ENCODE measurements around the gene INSYN1. TPM values are rescaled to one million over a fixed set of nuclear protein-coding genes. Genes with fewer than 3 reads are reported as not detected.

The INSYN1 gene
- total RNA-seq, 2 donors from 2014 or later, result 17.3 to 26.0 TPM

DNA sequence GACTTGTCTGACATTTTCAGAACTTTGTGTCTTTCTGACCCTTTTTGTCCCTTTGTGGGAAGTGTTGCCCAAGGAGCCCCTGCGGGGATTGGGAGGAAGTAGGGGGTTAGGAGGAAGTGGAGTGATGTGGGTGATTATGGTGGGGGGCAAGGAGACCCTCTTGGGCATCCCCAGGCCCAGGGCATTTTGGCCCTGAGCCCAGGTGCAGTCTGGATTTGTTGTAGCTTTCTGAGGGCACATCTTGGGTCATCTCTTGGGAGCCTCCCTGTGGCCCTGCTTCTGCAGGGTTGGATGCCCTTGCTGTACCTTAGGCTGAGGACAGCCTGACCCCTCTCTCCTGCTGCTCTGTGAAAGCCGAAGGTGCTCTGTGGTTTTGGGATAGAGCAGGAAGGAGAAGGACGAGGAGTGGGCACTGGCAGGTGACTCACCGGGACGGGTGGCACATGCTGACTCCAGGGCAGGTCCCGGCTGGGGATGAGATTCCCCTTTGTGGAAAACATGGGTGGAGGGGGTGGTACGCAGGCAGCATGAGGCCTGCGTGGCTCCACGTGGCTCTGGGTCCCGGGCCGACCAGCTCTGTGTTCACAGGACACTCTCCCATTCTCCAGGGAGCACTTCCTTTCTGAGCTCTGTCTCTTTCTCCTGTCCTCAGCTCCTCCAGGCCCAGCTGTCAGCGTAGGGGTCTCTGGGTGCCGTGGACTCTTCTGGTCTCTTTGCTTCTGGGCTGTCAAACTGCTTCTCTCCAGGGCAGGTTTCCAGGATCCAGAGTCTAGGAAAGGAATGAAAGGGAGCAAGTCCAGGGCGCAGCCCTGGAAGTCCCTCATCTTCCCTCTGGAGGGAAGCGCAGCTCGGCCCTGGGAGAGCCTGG, 57.1 kb downstream of the INSYN1 start:
- Histone ChIP-seq H3K36me3 (no peaks in the 10 kb centered on the region), H3K4me3 (no peak overlapping the region), H3K9me3 (no peaks in the 10 kb centered on the region), H3K4me1 (replicated peaks) (no peaks in the 10 kb centered on the region), H3K27me3 (replicated peaks; ENCODE audit: insufficient read depth) (no peaks in the 10 kb centered on the region), H3K27ac (peak overlapping the region in 1 of 2 donors; percentile 6)
- DNase-seq (ENCODE audit: low spot score), result no peak
- TF ChIP-seq CTCF (IDR thresholded peaks at IDR 0.05) (no peak), POLR2AphosphoS5 (IDR thresholded peaks at IDR 0.05) (no peak), POLR2A (IDR thresholded peaks at IDR 0.05) (no peak)
- WGBS, result 66% methylated on average over 16 of the region's 16 CpGs
- intact Hi-C loops (cut with DNase I), result loop anchor here (5.0 to 10.0 kb wide), 2 partner anchors 129 to 391 kb away; no protein-coding TSS in a partner anchor

DNA sequence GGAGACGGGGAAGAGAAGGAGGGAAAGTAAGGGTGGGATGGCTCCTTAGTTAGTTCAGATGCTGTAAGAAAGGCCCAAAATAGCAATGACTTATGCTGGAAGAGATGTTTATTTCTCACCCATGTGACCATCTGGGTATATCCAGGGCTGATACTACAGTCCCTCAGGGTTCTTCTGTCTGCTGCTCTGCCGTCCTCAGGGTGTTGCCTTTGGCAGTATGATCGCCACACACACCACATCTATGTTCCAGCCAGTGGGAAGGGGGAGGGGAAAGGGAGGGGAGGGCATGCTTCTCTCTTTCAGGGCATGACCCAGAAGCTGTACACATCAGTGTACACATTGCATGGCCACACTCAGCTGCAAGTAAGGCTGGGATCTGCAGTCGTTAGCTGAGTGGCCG, 58.7 kb downstream of the INSYN1 start:
- Histone ChIP-seq H3K4me1 (replicated peaks) (no peaks in the 10 kb centered on the region), H3K27ac (no peak overlapping the region), H3K4me3 (no peak overlapping the region), H3K36me3 (no peaks in the 10 kb centered on the region), H3K9me3 (no peaks in the 10 kb centered on the region), H3K27me3 (replicated peaks; ENCODE audit: insufficient read depth) (no peaks in the 10 kb centered on the region)
- TF ChIP-seq POLR2AphosphoS5 (IDR thresholded peaks at IDR 0.05) (no peak), POLR2A (IDR thresholded peaks at IDR 0.05) (no peak), CTCF (IDR thresholded peaks at IDR 0.05) (no peak)
- intact Hi-C loops (cut with DNase I), result loop anchor here (10.0 kb wide), 1 partner anchor 390 kb away; no protein-coding TSS in a partner anchor
- no peak for DNase-seq (ENCODE audit: low spot score)
- 66% methylated on average over 5 of the region's 5 CpGs for WGBS

DNA sequence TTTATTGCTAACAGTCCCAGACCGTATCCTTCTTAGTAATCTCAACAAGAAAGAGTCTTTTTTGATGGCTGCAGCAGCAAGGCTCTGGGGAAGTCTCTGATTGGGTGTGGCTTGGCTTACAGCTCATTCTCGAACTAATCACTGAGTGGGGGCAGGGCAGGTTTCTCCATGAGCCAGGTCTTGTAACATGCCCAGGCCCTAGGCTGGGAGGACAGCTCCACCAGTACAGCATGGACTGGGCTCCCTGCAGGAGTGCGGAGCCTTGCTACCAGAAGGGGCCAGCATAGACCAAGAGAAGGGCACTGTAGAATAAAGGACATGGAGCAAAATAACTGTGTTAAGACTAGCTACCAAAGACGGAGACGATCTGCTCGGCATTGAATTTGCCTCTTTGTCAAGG, 61.8 kb downstream of the INSYN1 start:
- H3K4me3 ChIP-seq, result no peak overlapping the region
- TF ChIP-seq POLR2AphosphoS5 (IDR thresholded peaks at IDR 0.05) (no peak), CTCF (IDR thresholded peaks at IDR 0.05) (no peak), POLR2A (IDR thresholded peaks at IDR 0.05) (no peak)
- H3K9me3 ChIP-seq, result no peaks in the 10 kb centered on the region
- H3K27me3 ChIP-seq (replicated peaks; ENCODE audit: insufficient read depth), result no peaks in the 10 kb centered on the region
- H3K36me3 ChIP-seq, result no peaks in the 10 kb centered on the region
- no peaks in the 10 kb centered on the region for H3K4me1 ChIP-seq (replicated peaks)
- 57% methylated on average over 6 of the region's 6 CpGs for WGBS
- no peak overlapping the region for H3K27ac ChIP-seq
- DNase-seq (ENCODE audit: low spot score), result no peak
- intact Hi-C loops (cut with DNase I), result loop anchor here (10.0 kb wide), 1 partner anchor 387 kb away; no protein-coding TSS in a partner anchor

DNA sequence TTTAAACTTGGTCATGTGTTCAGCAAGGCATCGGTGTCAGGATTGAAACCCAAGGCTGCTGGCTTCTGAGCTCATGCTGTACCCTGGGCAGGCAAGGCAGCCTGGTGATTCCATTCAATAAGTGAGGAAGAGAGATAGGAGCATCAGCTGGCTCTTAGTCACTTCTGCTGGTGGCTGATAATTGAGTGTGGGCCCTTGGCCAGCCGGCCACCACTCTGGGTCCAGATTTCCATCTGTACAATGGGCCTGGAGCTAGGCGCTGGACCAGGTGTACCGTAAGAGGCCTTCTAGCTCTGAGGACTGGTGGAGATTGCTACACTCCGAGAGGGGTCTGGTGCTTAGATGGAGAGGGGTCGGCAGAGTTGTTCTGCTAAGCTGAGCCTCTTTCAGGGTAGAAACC, 64.7 kb downstream of the INSYN1 start:
- Histone ChIP-seq H3K9me3 (no peaks in the 10 kb centered on the region), H3K27ac (no peak overlapping the region), H3K4me3 (no peak overlapping the region), H3K4me1 (replicated peaks) (no peaks in the 10 kb centered on the region), H3K36me3 (no peaks in the 10 kb centered on the region), H3K27me3 (replicated peaks; ENCODE audit: insufficient read depth) (no peaks in the 10 kb centered on the region)
- intact Hi-C loops (cut with DNase I), result loop anchor here (10.0 kb wide), 1 partner anchor 54 kb away; the partner anchor contains the start of gene NPTN
- DNase-seq (ENCODE audit: low spot score), result no peak
- TF ChIP-seq CTCF (IDR thresholded peaks at IDR 0.05) (no peak), POLR2AphosphoS5 (IDR thresholded peaks at IDR 0.05) (no peak)
- 91% methylated on average over 6 of the region's 6 CpGs for WGBS

Measured in prostate gland (tissue), 2 donors.